Right lobe of liver (tissue), 6 donors: ENCODE measurements around the gene FCF1. TPM values are rescaled to one million over a fixed set of nuclear protein-coding genes. Genes with fewer than 3 reads are reported as not detected.
A peak's percentile ranks its signal among the peaks of the same experiment; 100 is the strongest.

Source experiments
- ATAC-seq, 4 donors: fragments of 200-7000 bp; cut with Tn5 transposase; one replicate each; pipeline ENCODE4 v1.9.1; 2020; ENCODE audit warnings: mild to moderate bottlenecking in 4 of 4, moderate library complexity in 4 of 4
- DNase-seq, 3 donors: peaks; one replicate each; pipeline ENCODE4 v3.0.0-alpha.2; 2020
- H3K27ac ChIP-seq, 3 donors: fragments of 200-600 bp; one replicate each; pipeline ENCODE4 v1.8.0; 2022
- H3K27me3 ChIP-seq, 2 donors: fragments of 200-600 bp; one replicate each; pipeline ENCODE4 v1.8.0; 2022
- H3K36me3 ChIP-seq, 4 donors: fragments of 200-600 bp; sonication (generic) in 1 of 4; one replicate each; pipeline versions ENCODE4 v1.5.1 to v1.8.0; 2017 to 2022; ENCODE audit warnings: control low read depth in 1 of 4
- H3K4me1 ChIP-seq, 4 donors: fragments of 200-600 bp; sonication (generic) in 1 of 4; one replicate each; pipeline versions ENCODE4 v1.5.1 to v1.8.0; 2017 to 2022; ENCODE audit warnings: control low read depth in 1 of 4
- H3K4me3 ChIP-seq, 3 donors: fragments of 200-600 bp; one replicate each; pipeline ENCODE4 v1.8.0; 2022
- H3K9me3 ChIP-seq, 4 donors: fragments of 200-600 bp; sonication (generic) in 1 of 4; one replicate each; pipeline versions ENCODE4 v1.5.1 to v1.8.0; 2017 to 2022; ENCODE audit warnings: control low read depth in 1 of 4
- POLR2A ChIP-seq: fragments of 450-650 bp; IDR thresholded peaks from one replicate; pipeline ENCODE4 v1.6.1; 2017; ENCODE audit warnings: antibody characterized with exemption, mild to moderate bottlenecking
- WGBS: methylation state at CpG from one replicate; pipeline ENCODE4 v1.1.6; 2018; ENCODE audit warnings: low coverage, low lambda C conversion rate; ENCODE audit not compliant: insufficient coverage; ENCODE audit errors: missing lambda C conversion rate; 5-methylcytosine and 5-hydroxymethylcytosine counted together
- intact Hi-C, 2 donors: fragments of 100-400 bp; cut with DNase I; formaldehyde crosslinking; loops; one replicate each; pipeline versions ENCODE4 v1.11.2 to v1.14.1; 2022
- total RNA-seq, 6 experiments: library from RNA; depleted of rRNA in 2 of 6; stranded (reverse); fragments of >200 nt in 2 of 6; fragmentation: NEBNext Ultra II Directional in 3 of 6; extraction: Animal tissue kit (Norgen Biotek cat#: 25700) in 3 of 6; gene quantifications; one replicate each; pipeline versions ENCODE4 v1.1.0 to v1.2.4, GENCODE V29; 2016 to 2023
- TF ChIP-seq, protein P1 (sequence below), 4 donors: fragments of 200-600 bp in 3 of 4; fragments of 450-650 bp in 1 of 4; IDR thresholded peaks; one replicate each; pipeline versions ENCODE4 v1.5.1 to v1.8.0; 2016 to 2022; ENCODE audit warnings: antibody characterized with exemption in 4 of 4, mild to moderate bottlenecking in 2 of 4
- donor health status: DM: no; HTN: yes; CAD: no.
- donor health status: DM: no; HTN: no; CAD: no.
- donor health status: DM: no; HTN: no; CAD: no.
- donor health status: DM: no; HTN: yes; CAD: no.
- donor health status: DM: no; HTN: yes; CAD: no.

The FCF1 gene
- total RNA-seq, 6 experiments from 2014 or later = 19.4 to 25.7 (median 22.5) TPM

- TF ChIP-seq, protein P1, sequence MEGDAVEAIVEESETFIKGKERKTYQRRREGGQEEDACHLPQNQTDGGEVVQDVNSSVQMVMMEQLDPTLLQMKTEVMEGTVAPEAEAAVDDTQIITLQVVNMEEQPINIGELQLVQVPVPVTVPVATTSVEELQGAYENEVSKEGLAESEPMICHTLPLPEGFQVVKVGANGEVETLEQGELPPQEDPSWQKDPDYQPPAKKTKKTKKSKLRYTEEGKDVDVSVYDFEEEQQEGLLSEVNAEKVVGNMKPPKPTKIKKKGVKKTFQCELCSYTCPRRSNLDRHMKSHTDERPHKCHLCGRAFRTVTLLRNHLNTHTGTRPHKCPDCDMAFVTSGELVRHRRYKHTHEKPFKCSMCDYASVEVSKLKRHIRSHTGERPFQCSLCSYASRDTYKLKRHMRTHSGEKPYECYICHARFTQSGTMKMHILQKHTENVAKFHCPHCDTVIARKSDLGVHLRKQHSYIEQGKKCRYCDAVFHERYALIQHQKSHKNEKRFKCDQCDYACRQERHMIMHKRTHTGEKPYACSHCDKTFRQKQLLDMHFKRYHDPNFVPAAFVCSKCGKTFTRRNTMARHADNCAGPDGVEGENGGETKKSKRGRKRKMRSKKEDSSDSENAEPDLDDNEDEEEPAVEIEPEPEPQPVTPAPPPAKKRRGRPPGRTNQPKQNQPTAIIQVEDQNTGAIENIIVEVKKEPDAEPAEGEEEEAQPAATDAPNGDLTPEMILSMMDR (IDR thresholded peaks at IDR 0.05) = no peak
- TF ChIP-seq POLR2A = no peak
- Histone ChIP-seq H3K27me3 (no peaks in the 10 kb centered on the region), H3K9me3 (no peaks in the 10 kb centered on the region), H3K27ac (no peak overlapping the region), H3K36me3 (no peaks in the 10 kb centered on the region), H3K4me1 (no peaks in the 10 kb centered on the region), H3K4me3 (no peak overlapping the region)
- intact Hi-C loops = no loop called here
- DNase-seq = no peak
- WGBS = 90% methylated on average over 4 of the region's 4 CpGs
- peak; percentile 29 to 60 (median 41) for ATAC-seq
These were observed 14.5 kb upstream of the FCF1 start for GRCh38 chr14:74698465-74698864.

GRCh38 chr14:74702293-74702692 lies 10.7 kb upstream of the FCF1 start:
- Histone ChIP-seq H3K4me1 (no peaks in the 10 kb centered on the region), H3K36me3 (no peaks in the 10 kb centered on the region), H3K9me3 (no peaks in the 10 kb centered on the region), H3K27ac (no peak overlapping the region), H3K4me3 (no peak overlapping the region), H3K27me3 (no peaks in the 10 kb centered on the region)
- ATAC-seq (no peak), DNase-seq (no peak)
- WGBS = 83% methylated on average over 1 of the region's 2 CpGs
- TF ChIP-seq, protein P1 (IDR thresholded peaks at IDR 0.05) = no peak
- intact Hi-C loops = no loop called here

DNA sequence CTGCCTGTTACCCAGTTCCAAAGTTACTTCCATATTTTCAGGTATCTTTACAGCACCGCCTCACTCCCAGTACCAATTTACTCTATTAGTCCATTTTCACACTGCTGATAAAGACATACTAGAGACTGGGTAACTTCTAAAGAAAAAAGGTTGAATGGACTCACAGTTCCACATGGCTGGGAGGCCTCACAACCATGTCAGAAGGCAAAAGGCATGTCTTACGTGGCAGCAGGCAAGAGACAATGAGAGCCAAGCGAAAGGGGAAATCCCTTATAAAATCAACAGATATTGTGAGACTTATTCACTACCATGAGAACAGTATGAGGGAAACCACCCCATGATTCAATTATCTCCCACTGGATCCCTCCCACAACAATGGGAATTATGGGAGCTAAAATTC lies 9.9 kb upstream of the FCF1 start:
- ATAC-seq (no peak), DNase-seq (no peak)
- intact Hi-C loops = no loop called here
- H3K27ac ChIP-seq = no peak overlapping the region
- no peaks in the 10 kb centered on the region for H3K36me3 ChIP-seq
- no peaks in the 10 kb centered on the region for H3K4me1 ChIP-seq
- TF ChIP-seq, protein P1 (IDR thresholded peaks at IDR 0.05) = no peak
- TF ChIP-seq POLR2A = no peak
- H3K27me3 ChIP-seq = no peaks in the 10 kb centered on the region
- no peak overlapping the region for H3K4me3 ChIP-seq
- WGBS = 95% methylated on average over 3 of the region's 3 CpGs
- H3K9me3 ChIP-seq = no peaks in the 10 kb centered on the region

- no peak overlapping the region for H3K27ac ChIP-seq
- H3K36me3 ChIP-seq = no peaks in the 10 kb centered on the region
- no peak for TF ChIP-seq POLR2A
- TF ChIP-seq, protein P1 (IDR thresholded peaks at IDR 0.05) = no peak
- H3K4me3 ChIP-seq = no peak overlapping the region
- 43% methylated on average over 2 of the region's 2 CpGs for WGBS
- ATAC-seq (no peak), DNase-seq (no peak)
- intact Hi-C loops = no loop called here
- H3K9me3 ChIP-seq = no peaks in the 10 kb centered on the region
- peaks cover 0 to 6% (median 0%) of the 10 kb centered on the region in 4 donors for H3K4me1 ChIP-seq
- H3K27me3 ChIP-seq = no peaks in the 10 kb centered on the region
These were observed 8.3 kb upstream of the FCF1 start for GRCh38 chr14:74704656-74705055.
